HCT116 (cell line): Measurements from ENCODE around the gene KCNC1. TPM values are rescaled to one million over a fixed set of nuclear protein-coding genes. Genes with fewer than 3 reads are reported as not detected.

Experiments
- ATAC-seq: fragments of 200-7000 bp; cut with Tn5 transposase; 2 replicates; pipeline ENCODE4 v1.9.1; 2020; ENCODE audit warnings: mild to moderate bottlenecking, moderate library complexity
- Bru-seq: library from RNA; stranded (reverse); fragments of 400-500 nt; gene quantifications from one replicate; lab custom pipeline; 2021; lab: Mats Ljungman, UMichigan
- BruChase-seq, 2 experiments: library from RNA; stranded (reverse); fragments of 400-500 nt; gene quantifications; one replicate each; lab custom pipeline; 2021; lab: Mats Ljungman, UMichigan
- BruUV-seq: library from RNA; stranded (reverse); fragments of 400-500 nt; replicated peaks from 2 replicates; lab custom pipeline; 2021; lab: Mats Ljungman, UMichigan
- CTCF ChIA-PET: fragments of 300-600 bp; sonication (Branson Sonifier 250); formaldehyde crosslinking; loops from one replicate; lab custom pipeline; 2021; ENCODE audit warnings: antibody characterized with exemption; lab: Charles Lee
- POLR2A ChIA-PET: fragments of 300-600, 350-600 bp; sonication (Branson Sonifier 250); formaldehyde crosslinking; loops from one replicate; lab custom pipeline; 2021; ENCODE audit warnings: antibody characterized with exemption; lab: Charles Lee
- RAD21 ChIA-PET, 2 experiments: fragments of 300-600 bp; sonication (Branson Sonifier 250); formaldehyde crosslinking; loops; one replicate each; lab custom pipeline; 2023; ENCODE audit warnings: low total read pairs in 2 of 2; ENCODE audit not compliant: uncharacterized antibody in 2 of 2, unreplicated experiment in 2 of 2, low non-redundant PET in 1 of 2; lab: Charles Lee
- DNase-seq: peaks from one replicate; pipeline ENCODE4 v3.0.0-alpha.2; 2010; ENCODE audit warnings: low read depth, low spot score
- H2AFZ ChIP-seq: fragments of 200-600 bp; shearing (Covaris generic), sonication (generic); 2 replicates; pipeline ENCODE4 v1.6.1; 2017; ENCODE audit warnings: low read depth, mixed run types, mixed read lengths, antibody characterized with exemption, low read length; ENCODE audit not compliant: poor library complexity, severe bottlenecking
- H3K27ac ChIP-seq: 2 replicates; pipeline ENCODE4 v1.5.1; 2012; ENCODE audit warnings: low read depth, low read length
- H3K27me3 ChIP-seq: fragments of 200-600 bp; sonication (generic); 2 replicates; pipeline ENCODE4 v1.6.1; 2016; ENCODE audit warnings: mixed run types, low read length, mixed read lengths; ENCODE audit not compliant: insufficient read depth
- H3K36me3 ChIP-seq, 2 experiments: fragments of 200-500 bp in 1 of 2; fragments of 200-600 bp in 1 of 2; sonication (Bioruptor generic) in 1 of 2; sonication (generic) in 1 of 2; 2 replicates each; pipeline versions ENCODE4 v1.5.1 to v1.6.1; 2014 to 2016; ENCODE audit warnings: low read length in 2 of 2, inconsistent platforms in 1 of 2, mixed read lengths in 1 of 2, mixed run types in 1 of 2; ENCODE audit not compliant: insufficient read depth in 2 of 2, control insufficient read depth in 1 of 2
- H3K4me1 ChIP-seq, 2 experiments: fragments of 200-600 bp in 1 of 2; sonication (generic) in 1 of 2; 2 replicates each; pipeline versions ENCODE4 v1.5.1 to v1.6.1; 2012 to 2017; ENCODE audit warnings: low read length in 2 of 2, inconsistent platforms in 1 of 2, mild to moderate bottlenecking in 1 of 2, mixed read lengths in 1 of 2, mixed run types in 1 of 2, moderate library complexity in 1 of 2; ENCODE audit not compliant: insufficient read depth in 2 of 2, control insufficient read depth in 1 of 2
- H3K4me2 ChIP-seq: fragments of 200-600 bp; sonication (generic); 2 replicates; pipeline ENCODE4 v1.6.1; 2017; ENCODE audit warnings: mixed run types, low read length, mixed read lengths
- H3K4me3 ChIP-seq, 2 experiments: fragments of 200-600 bp in 1 of 2; sonication (generic) in 1 of 2; replicated peaks in 1 of 2; 2 replicates each; pipeline ENCODE4 v1.5.1; 2011 to 2016; ENCODE audit warnings: low read length in 2 of 2, control low read depth in 1 of 2, low read depth in 1 of 2, mild to moderate bottlenecking in 1 of 2, mixed read lengths in 1 of 2, mixed run types in 1 of 2
- H3K79me2 ChIP-seq: fragments of 200-600 bp; sonication (generic); 2 replicates; pipeline ENCODE4 v1.6.1; 2017; ENCODE audit warnings: mild to moderate bottlenecking, mixed run types, low read length, moderate library complexity, mixed read lengths; ENCODE audit not compliant: insufficient read depth
- H3K9ac ChIP-seq: fragments of 200-600 bp; sonication (generic); 2 replicates; pipeline ENCODE4 v1.6.1; 2016; ENCODE audit warnings: low read length, mixed read lengths
- H3K9me2 ChIP-seq: fragments of 200-600 bp; sonication (generic), shearing (Covaris generic); 2 replicates; pipeline ENCODE4 v1.6.1; 2017; ENCODE audit warnings: mixed run types, mild to moderate bottlenecking, moderate library complexity; ENCODE audit not compliant: insufficient read depth
- H3K9me3 ChIP-seq, 2 experiments: fragments of 200-500 bp in 1 of 2; fragments of 200-600 bp in 1 of 2; sonication (Bioruptor generic) in 1 of 2; sonication (generic) in 1 of 2; 2 replicates each; pipeline ENCODE4 v1.6.1; 2014 to 2017; ENCODE audit warnings: low read length in 2 of 2, mixed read lengths in 2 of 2, inconsistent platforms in 1 of 2, low read depth in 1 of 2, mild to moderate bottlenecking in 1 of 2, mixed run types in 1 of 2, moderate library complexity in 1 of 2; ENCODE audit not compliant: control insufficient read depth in 1 of 2, insufficient read depth in 1 of 2
- H4K20me1 ChIP-seq: fragments of 200-600 bp; sonication (generic), shearing (Covaris generic); 2 replicates; pipeline ENCODE4 v1.6.1; 2017; ENCODE audit warnings: mixed run types, mild to moderate bottlenecking, moderate library complexity; ENCODE audit not compliant: insufficient read depth
- ATF3 ChIP-seq: IDR thresholded peaks from 2 replicates; pipeline ENCODE4 v1.6.1; 2012
- CEBPB ChIP-seq: IDR thresholded peaks from 2 replicates; pipeline ENCODE4 v1.6.1; 2012; ENCODE audit warnings: low read depth
- EGR1 ChIP-seq: IDR thresholded peaks from 2 replicates; pipeline ENCODE4 v1.6.1; 2012; ENCODE audit warnings: low read depth
- EZH2 ChIP-seq: fragments of 200-600 bp; sonication (generic); IDR thresholded peaks from 2 replicates; pipeline ENCODE4 v1.6.1; 2017; ENCODE audit warnings: antibody characterized with exemption, mixed run types
- FOSL1 ChIP-seq: IDR thresholded peaks from 2 replicates; pipeline ENCODE4 v1.6.1; 2012; ENCODE audit warnings: low read depth
- SP1 ChIP-seq: IDR thresholded peaks from 2 replicates; pipeline ENCODE4 v1.6.1; 2012; ENCODE audit warnings: low read depth
- intact Hi-C: fragments of 100-400 bp; cut with micrococcal nuclease; formaldehyde crosslinking; loops from 2 replicates; pipeline ENCODE4 v1.10.0; 2022
- long read RNA-seq: library from polyadenylated mRNA; unstranded; transcript quantifications from one replicate; pipeline ENCODE4 v2.0.0, GENCODE V29; 2021; ENCODE audit not compliant: unreplicated experiment
- polyA plus RNA-seq: library from polyadenylated mRNA; unstranded; fragments of >200 nt; gene quantifications from 2 replicates; pipeline ENCODE4 v1.2.1, GENCODE V29; 2012; ENCODE audit warnings: missing spikeins
- total RNA-seq: library from RNA; stranded (reverse); gene quantifications from one replicate; pipeline ENCODE4 v1.2.1, GENCODE V29; 2021; ENCODE audit not compliant: unreplicated experiment
- TF ChIP-seq, protein P1 (sequence below): IDR thresholded peaks from 2 replicates; pipeline ENCODE4 v1.6.1; 2012; ENCODE audit warnings: low read depth
- TF ChIP-seq, protein P2 (sequence below): IDR thresholded peaks from 2 replicates; pipeline ENCODE4 v1.6.1; 2012
- TF ChIP-seq, protein P3 (sequence below), 3 experiments: fragments of 200-600 bp in 1 of 3; sonication (generic) in 1 of 3; IDR thresholded peaks in 2 of 3; conservative IDR thresholded peaks in 1 of 3; 2 replicates each; pipeline ENCODE4 v1.5.1; 2012 to 2017; ENCODE audit warnings: low read depth in 2 of 3, low read length in 2 of 3, antibody characterized with exemption in 1 of 3, borderline replicate concordance in 1 of 3, control low read depth in 1 of 3, mild to moderate bottlenecking in 1 of 3, mixed read lengths in 1 of 3, mixed run types in 1 of 3, moderate library complexity in 1 of 3; ENCODE audit not compliant: insufficient read depth in 1 of 3

Gene KCNC1
- total RNA-seq (0.12 TPM), Bru-seq, nascent RNA (not detected), BruChase-seq, experiment 1, labeled RNA remaining after a 6-hour chase (percentile 4 among the genes with signal in this experiment), BruChase-seq, experiment 2, labeled RNA remaining after a 2-hour chase (percentile 14 among the genes with signal in this experiment)
- polyA plus RNA-seq: 0.25 and 0.51 TPM in 2 replicates
- long read RNA-seq: 0 reads

- TF ChIP-seq ATF3: no peak
- TF ChIP-seq FOSL1: peak; percentile 31; the same call in 1 of the 2 replicates
- no TSS peak for BruUV-seq
- H3K27me3 ChIP-seq: no peaks in the 10 kb centered on the region
- no peak within 1 kb of the TSS for H2AFZ ChIP-seq
- H3K36me3 ChIP-seq: no peaks in the 10 kb centered on the region
- H3K4me1 ChIP-seq: peaks cover 0 to 8% of the 10 kb centered on the region in 2 experiments; a peak in 3 of 4 replicates
- no peaks in the 10 kb centered on the region for H3K79me2 ChIP-seq
- CTCF ChIA-PET: interaction anchor here (1.4 to 1.5 kb wide), 2 partner anchors 133 to 244 kb away, joined by 4 to 6 read pairs; no protein-coding TSS in a partner anchor
- DNase-seq (no peak), ATAC-seq (peak; percentile 55)
- POLR2A ChIA-PET: no interaction called here
- no peak within 1 kb of the TSS for H3K9ac ChIP-seq
- H3K27ac ChIP-seq: no peak within 1 kb of the TSS
- no peaks in the 10 kb centered on the region for H3K9me3 ChIP-seq
- H3K4me2 ChIP-seq: peak within 1 kb of the TSS; percentile 60
- peak within 1 kb of the TSS in 1 of 2 experiments; percentile 34; a peak in 1 of 4 replicates for H3K4me3 ChIP-seq
- RAD21 ChIA-PET: no interaction called here
- no peaks in the 10 kb centered on the region for H3K9me2 ChIP-seq
- intact Hi-C loops: loop anchor here (5.0 kb wide), 1 partner anchor 347 kb away; the partner anchor contains the start of gene KCNJ11
- no peaks in the 10 kb centered on the region for H4K20me1 ChIP-seq
Measured at GRCh38 chr11:17734418-17734911, at the start of gene KCNC1. Gene KCNC1 (plus strand): TSS chr11:17734781. CDS start chr11:17736003, 1,222 bp downstream.

- no peaks in the 10 kb centered on the region for H3K79me2 ChIP-seq
- ChIA-PET CTCF (no interaction called here), POLR2A (no interaction called here), RAD21 (no interaction called here)
- H4K20me1 ChIP-seq: no peaks in the 10 kb centered on the region
- DNase-seq (no peak), ATAC-seq (no peak)
- intact Hi-C loops: no loop called here
- H3K9ac ChIP-seq: no peak overlapping the region
- no peak overlapping the region for H3K4me3 ChIP-seq
- no peaks in the 10 kb centered on the region for H3K27me3 ChIP-seq
- H3K4me1 ChIP-seq: peaks cover 11 to 20% of the 10 kb centered on the region in 2 experiments
- no peak overlapping the region for H2AFZ ChIP-seq
- H3K36me3 ChIP-seq: no peaks in the 10 kb centered on the region
- no peak overlapping the region for H3K27ac ChIP-seq
- no TSS peak for BruUV-seq
- H3K9me2 ChIP-seq: no peaks in the 10 kb centered on the region
- no peaks in the 10 kb centered on the region for H3K9me3 ChIP-seq
- no peak overlapping the region for H3K4me2 ChIP-seq
- TF ChIP-seq SP1 (no peak), CEBPB (no peak), FOSL1 (no peak), EZH2 (no peak), EGR1 (no peak), ATF3 (no peak)
- TF ChIP-seq, protein P1, sequence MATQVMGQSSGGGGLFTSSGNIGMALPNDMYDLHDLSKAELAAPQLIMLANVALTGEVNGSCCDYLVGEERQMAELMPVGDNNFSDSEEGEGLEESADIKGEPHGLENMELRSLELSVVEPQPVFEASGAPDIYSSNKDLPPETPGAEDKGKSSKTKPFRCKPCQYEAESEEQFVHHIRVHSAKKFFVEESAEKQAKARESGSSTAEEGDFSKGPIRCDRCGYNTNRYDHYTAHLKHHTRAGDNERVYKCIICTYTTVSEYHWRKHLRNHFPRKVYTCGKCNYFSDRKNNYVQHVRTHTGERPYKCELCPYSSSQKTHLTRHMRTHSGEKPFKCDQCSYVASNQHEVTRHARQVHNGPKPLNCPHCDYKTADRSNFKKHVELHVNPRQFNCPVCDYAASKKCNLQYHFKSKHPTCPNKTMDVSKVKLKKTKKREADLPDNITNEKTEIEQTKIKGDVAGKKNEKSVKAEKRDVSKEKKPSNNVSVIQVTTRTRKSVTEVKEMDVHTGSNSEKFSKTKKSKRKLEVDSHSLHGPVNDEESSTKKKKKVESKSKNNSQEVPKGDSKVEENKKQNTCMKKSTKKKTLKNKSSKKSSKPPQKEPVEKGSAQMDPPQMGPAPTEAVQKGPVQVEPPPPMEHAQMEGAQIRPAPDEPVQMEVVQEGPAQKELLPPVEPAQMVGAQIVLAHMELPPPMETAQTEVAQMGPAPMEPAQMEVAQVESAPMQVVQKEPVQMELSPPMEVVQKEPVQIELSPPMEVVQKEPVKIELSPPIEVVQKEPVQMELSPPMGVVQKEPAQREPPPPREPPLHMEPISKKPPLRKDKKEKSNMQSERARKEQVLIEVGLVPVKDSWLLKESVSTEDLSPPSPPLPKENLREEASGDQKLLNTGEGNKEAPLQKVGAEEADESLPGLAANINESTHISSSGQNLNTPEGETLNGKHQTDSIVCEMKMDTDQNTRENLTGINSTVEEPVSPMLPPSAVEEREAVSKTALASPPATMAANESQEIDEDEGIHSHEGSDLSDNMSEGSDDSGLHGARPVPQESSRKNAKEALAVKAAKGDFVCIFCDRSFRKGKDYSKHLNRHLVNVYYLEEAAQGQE: no peak
- TF ChIP-seq, protein P2, sequence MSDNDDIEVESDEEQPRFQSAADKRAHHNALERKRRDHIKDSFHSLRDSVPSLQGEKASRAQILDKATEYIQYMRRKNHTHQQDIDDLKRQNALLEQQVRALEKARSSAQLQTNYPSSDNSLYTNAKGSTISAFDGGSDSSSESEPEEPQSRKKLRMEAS: no peak
- TF ChIP-seq, protein P3, sequence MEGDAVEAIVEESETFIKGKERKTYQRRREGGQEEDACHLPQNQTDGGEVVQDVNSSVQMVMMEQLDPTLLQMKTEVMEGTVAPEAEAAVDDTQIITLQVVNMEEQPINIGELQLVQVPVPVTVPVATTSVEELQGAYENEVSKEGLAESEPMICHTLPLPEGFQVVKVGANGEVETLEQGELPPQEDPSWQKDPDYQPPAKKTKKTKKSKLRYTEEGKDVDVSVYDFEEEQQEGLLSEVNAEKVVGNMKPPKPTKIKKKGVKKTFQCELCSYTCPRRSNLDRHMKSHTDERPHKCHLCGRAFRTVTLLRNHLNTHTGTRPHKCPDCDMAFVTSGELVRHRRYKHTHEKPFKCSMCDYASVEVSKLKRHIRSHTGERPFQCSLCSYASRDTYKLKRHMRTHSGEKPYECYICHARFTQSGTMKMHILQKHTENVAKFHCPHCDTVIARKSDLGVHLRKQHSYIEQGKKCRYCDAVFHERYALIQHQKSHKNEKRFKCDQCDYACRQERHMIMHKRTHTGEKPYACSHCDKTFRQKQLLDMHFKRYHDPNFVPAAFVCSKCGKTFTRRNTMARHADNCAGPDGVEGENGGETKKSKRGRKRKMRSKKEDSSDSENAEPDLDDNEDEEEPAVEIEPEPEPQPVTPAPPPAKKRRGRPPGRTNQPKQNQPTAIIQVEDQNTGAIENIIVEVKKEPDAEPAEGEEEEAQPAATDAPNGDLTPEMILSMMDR (IDR thresholded peaks at IDR 0.05 in 2 of 3, conservative IDR thresholded peaks at IDR 0.05 in 1 of 3; ENCODE audit: borderline replicate concordance in 1 of 3, insufficient read depth in 1 of 3, low read depth in 2 of 3, low read length in 2 of 3): no peak
Measured at GRCh38 chr11:17686231-17686980, 48.2 kb upstream of the KCNC1 start.
